AG09319 (cell line): ENCODE data around the gene CFLAR.

Source experiments
- DNase-seq: peaks from one replicate; pipeline ENCODE4 v3.0.0-alpha.2; 2010; ENCODE audit warnings: low read depth; ENCODE audit errors: extremely low read depth
- CTCF ChIP-seq: IDR thresholded peaks from 2 replicates; pipeline ENCODE4 v1.5.1; 2011; ENCODE audit warnings: low read depth, mild to moderate bottlenecking, inconsistent platforms, low read length, moderate library complexity

Gene CFLAR

GRCh38 chr2:201208563-201209252 lies 92.7 kb downstream of the CFLAR start:
- DNase-seq, result no peak
- no peak for TF ChIP-seq CTCF

GRCh38 chr2:201215963-201216362 lies 100.0 kb downstream of the CFLAR start:
- TF ChIP-seq CTCF, result no peak
- DNase-seq, result no peak

GRCh38 chr2:201216918-201217317 lies 101.0 kb downstream of the CFLAR start:
- no peak for TF ChIP-seq CTCF
- no peak for DNase-seq

- TF ChIP-seq CTCF, result no peak
- no peak for DNase-seq
Observed at GRCh38 chr2:201218780-201219179, 102.8 kb downstream of the CFLAR start.

GRCh38 chr2:201219328-201220096 lies 103.5 kb downstream of the CFLAR start:
- DNase-seq, result no peak
- no peak for TF ChIP-seq CTCF

- no peak for TF ChIP-seq CTCF
- DNase-seq, result no peak
Observed at GRCh38 chr2:201220102-201220570, 104.2 kb downstream of the CFLAR start.
